Type B pancreatic cell (in vitro differentiated cells): ENCODE data around the gene LHCGR. TPM values are rescaled to one million over a fixed set of nuclear protein-coding genes. Genes with fewer than 3 reads are reported as not detected.

Experiments
- DNase-seq: peaks from one replicate; pipeline ENCODE4 v3.0.0; 2021; ENCODE audit warnings: mixed read lengths; ENCODE audit not compliant: unreplicated experiment; ENCODE audit errors: extremely low spot score
- H3K27ac Mint-ChIP-seq: 2 replicates; pipeline ENCODE4 v1.8.0; 2021; ENCODE audit warnings: mild to moderate bottlenecking, mixed read lengths
- H3K27me3 Mint-ChIP-seq: 2 replicates; pipeline ENCODE4 v1.8.0; 2021; ENCODE audit warnings: mixed read lengths
- H3K36me3 Mint-ChIP-seq: 2 replicates; pipeline ENCODE4 v1.8.0; 2021; ENCODE audit warnings: mixed read lengths
- H3K4me1 Mint-ChIP-seq: one replicate; pipeline ENCODE4 v1.8.0; 2021; ENCODE audit warnings: mixed read lengths; ENCODE audit not compliant: unreplicated experiment
- H3K4me3 Mint-ChIP-seq: 2 replicates; pipeline ENCODE4 v1.8.0; 2021; ENCODE audit warnings: mild to moderate bottlenecking, mixed read lengths
- H3K9me3 Mint-ChIP-seq: 2 replicates; pipeline ENCODE4 v1.8.0; 2021; ENCODE audit warnings: mixed read lengths
- total RNA-seq: library from RNA; stranded (reverse); gene quantifications from 2 replicates; pipeline ENCODE4 v1.2.1, GENCODE V29; 2021; ENCODE audit warnings: low replicate concordance
- TF ChIP-seq, protein P1 (sequence below): fragments of 200-600 bp; sonication (generic); conservative IDR thresholded peaks from 2 replicates; pipeline ENCODE4 v1.5.0; 2021; ENCODE audit warnings: antibody characterized with exemption, mild to moderate bottlenecking

The LHCGR gene
- total RNA-seq, 1 donor from 2014 or later, result 0.92 TPM

DNA sequence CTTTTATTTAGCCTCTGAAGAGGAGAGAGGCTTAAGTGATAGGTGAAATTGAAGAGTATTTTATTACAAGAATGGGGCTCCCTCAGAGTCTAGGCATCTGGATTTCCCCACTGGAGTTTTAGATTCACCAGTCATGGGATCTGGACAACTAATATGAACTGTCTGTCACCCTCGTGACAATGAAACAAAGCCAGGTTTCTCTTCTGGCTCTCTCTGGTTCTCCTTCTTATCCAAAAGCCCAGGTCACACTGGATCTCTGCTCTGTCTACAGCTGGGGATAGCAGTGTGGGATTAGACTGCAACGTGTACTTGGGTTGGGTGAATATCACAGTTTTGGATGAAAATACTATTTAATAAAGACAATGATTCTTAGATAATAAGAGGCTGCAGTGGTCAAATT, 31.2 kb downstream of the LHCGR start:
- DNase-seq, result no peak
- no peak overlapping the region for H3K4me3 Mint-ChIP-seq
- no peaks in the 10 kb centered on the region for H3K36me3 Mint-ChIP-seq
- TF ChIP-seq, protein P1, sequence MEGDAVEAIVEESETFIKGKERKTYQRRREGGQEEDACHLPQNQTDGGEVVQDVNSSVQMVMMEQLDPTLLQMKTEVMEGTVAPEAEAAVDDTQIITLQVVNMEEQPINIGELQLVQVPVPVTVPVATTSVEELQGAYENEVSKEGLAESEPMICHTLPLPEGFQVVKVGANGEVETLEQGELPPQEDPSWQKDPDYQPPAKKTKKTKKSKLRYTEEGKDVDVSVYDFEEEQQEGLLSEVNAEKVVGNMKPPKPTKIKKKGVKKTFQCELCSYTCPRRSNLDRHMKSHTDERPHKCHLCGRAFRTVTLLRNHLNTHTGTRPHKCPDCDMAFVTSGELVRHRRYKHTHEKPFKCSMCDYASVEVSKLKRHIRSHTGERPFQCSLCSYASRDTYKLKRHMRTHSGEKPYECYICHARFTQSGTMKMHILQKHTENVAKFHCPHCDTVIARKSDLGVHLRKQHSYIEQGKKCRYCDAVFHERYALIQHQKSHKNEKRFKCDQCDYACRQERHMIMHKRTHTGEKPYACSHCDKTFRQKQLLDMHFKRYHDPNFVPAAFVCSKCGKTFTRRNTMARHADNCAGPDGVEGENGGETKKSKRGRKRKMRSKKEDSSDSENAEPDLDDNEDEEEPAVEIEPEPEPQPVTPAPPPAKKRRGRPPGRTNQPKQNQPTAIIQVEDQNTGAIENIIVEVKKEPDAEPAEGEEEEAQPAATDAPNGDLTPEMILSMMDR, result no peak
- H3K4me1 Mint-ChIP-seq, result peaks cover 41% of the 10 kb centered on the region
- H3K27me3 Mint-ChIP-seq, result peaks cover 4% of the 10 kb centered on the region
- H3K27ac Mint-ChIP-seq, result no peak overlapping the region
- H3K9me3 Mint-ChIP-seq, result no peaks in the 10 kb centered on the region

DNA sequence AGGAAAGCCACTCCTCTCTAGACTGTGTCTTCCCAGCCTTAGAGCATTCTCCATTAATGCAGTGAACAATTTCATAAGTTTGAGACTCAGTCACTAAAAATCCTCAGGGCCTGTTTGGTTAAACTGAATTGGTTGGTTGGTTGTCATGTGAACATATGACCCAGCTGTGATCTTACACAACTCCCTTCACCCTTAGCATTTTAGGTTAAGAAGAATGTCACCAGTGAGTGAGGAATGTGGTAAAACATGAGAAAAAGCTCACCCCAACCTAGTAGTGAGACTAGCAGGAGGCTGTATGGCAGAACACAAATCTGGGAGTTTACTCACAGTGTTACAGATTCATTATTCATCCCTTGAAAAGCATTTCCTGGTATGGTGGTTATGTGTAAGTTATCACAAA, 32.4 kb downstream of the LHCGR start:
- TF ChIP-seq, protein P1, result no peak
- H3K27ac Mint-ChIP-seq, result peak overlapping the region; percentile 64
- H3K4me3 Mint-ChIP-seq, result peak overlapping the region; percentile 24
- DNase-seq, result no peak
- no peaks in the 10 kb centered on the region for H3K9me3 Mint-ChIP-seq
- H3K27me3 Mint-ChIP-seq, result peaks cover 4% of the 10 kb centered on the region
- H3K4me1 Mint-ChIP-seq, result peaks cover 30% of the 10 kb centered on the region
- no peaks in the 10 kb centered on the region for H3K36me3 Mint-ChIP-seq

DNA sequence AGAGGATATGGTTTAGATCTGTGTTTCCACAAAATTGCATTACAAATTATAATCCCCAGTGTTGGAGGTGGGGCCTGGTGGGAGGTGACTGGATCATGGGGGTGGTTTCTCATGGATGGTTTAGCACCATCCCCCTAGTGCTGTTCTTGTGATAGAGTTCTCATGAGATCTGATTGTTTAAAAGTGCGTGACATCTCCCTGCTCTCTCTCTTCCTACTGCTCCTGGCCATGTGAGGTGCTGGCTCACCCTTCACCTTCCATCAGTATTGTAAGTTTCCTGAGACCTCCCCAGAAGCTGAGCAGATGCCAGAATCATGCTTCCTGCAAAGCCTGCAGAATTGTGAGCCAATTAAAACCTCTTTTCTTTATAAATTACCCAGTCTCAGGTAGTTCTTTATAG, 33.1 kb downstream of the LHCGR start:
- Mint-ChIP-seq H3K4me3 (peak overlapping the region; percentile 24), H3K9me3 (no peaks in the 10 kb centered on the region), H3K27me3 (peaks cover 4% of the 10 kb centered on the region), H3K27ac (peak overlapping the region; percentile 64), H3K36me3 (no peaks in the 10 kb centered on the region), H3K4me1 (peaks cover 30% of the 10 kb centered on the region)
- TF ChIP-seq, protein P1, result no peak
- no peak for DNase-seq

DNA sequence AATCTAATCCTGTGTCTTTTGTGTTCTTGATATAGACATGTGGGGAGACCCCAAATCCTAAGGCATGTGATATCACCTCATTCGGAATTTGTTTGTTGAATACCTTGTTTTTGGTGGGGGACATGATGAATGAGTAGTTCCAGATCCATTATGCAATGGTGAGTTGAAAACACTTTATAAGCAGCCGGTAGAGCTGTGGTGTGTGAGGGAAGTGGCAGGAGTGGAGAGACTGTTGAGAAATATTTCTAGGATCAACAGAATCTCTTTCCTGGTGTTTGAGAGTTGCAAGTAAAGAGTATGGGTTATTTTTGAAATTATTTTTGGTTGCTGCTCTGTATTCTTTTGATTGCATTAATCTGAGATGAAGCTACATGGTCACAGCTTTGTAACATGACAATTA, 34.4 kb downstream of the LHCGR start:
- Mint-ChIP-seq H3K36me3 (no peaks in the 10 kb centered on the region), H3K27me3 (peaks cover 4% of the 10 kb centered on the region), H3K4me3 (no peak overlapping the region), H3K9me3 (peaks cover 4% of the 10 kb centered on the region), H3K27ac (no peak overlapping the region), H3K4me1 (peaks cover 38% of the 10 kb centered on the region)
- DNase-seq, result no peak
- TF ChIP-seq, protein P1, result no peak

DNA sequence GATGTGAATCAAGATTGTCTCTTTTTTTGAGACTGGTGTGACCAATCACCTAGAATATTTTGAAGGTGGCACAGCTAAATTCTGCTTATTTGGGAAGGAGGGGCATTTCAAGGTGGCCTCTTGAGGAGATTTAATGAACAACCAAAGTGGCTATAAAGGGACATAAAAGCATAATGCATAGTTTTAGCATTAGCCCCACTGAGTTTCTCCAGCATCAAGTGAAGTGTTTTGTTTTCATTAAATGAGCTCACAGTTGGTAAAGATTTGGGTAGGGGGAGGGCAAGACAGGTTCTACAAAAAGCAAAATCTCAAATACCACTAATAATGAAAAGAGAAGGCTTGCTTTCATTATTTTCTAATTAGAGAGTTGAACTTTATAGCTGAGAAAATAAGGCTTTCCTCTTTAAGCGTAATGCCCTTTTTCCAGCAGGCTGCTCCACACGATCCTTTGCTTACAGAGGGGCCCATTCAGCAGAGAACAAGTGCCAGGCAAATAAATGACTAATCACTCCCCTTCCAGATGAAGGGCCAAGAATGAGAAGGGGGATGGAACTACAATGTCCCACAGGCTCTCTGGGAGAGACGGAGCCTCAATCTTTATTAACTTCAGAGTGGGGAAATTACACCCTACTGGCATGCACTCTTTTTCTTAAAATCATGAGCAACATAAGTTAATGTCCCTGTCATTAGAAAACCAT, 35.9 kb downstream of the LHCGR start:
- peaks cover under 1% of the 10 kb centered on the region for H3K27me3 Mint-ChIP-seq
- H3K36me3 Mint-ChIP-seq, result no peaks in the 10 kb centered on the region
- peak overlapping the region; percentile 11 for H3K4me3 Mint-ChIP-seq
- TF ChIP-seq, protein P1, result no peak
- H3K4me1 Mint-ChIP-seq, result peaks cover 52% of the 10 kb centered on the region
- H3K9me3 Mint-ChIP-seq, result peaks cover 4% of the 10 kb centered on the region
- no peak for DNase-seq
- peak overlapping the region; percentile 4 for H3K27ac Mint-ChIP-seq
